Mesenchymal stem cell (in vitro differentiated cells and primary cell): Measurements from ENCODE around the gene MTA2.

ENCODE experiments used
- DNase-seq: peaks from one replicate; pipeline ENCODE4 v3.0.0-alpha.2; 2013
- H2AFZ ChIP-seq: one replicate; pipeline ENCODE4 v1.6.1; 2013; ENCODE audit warnings: low read depth, mild to moderate bottlenecking, control low read depth, inconsistent platforms, low read length, moderate library complexity
- H2AK5ac ChIP-seq: 2 replicates; pipeline ENCODE4 v1.6.1; 2013; ENCODE audit warnings: low read length, moderate library complexity, mild to moderate bottlenecking, inconsistent platforms; ENCODE audit not compliant: severe bottlenecking
- H2BK120ac ChIP-seq: one replicate; pipeline ENCODE4 v1.6.1; 2013; ENCODE audit warnings: low read depth, mild to moderate bottlenecking, inconsistent platforms, low read length, moderate library complexity
- H2BK12ac ChIP-seq, 2 experiments: one replicate each; pipeline ENCODE4 v1.6.1; 2013; ENCODE audit warnings: inconsistent platforms in 2 of 2, low read length in 2 of 2, mild to moderate bottlenecking in 2 of 2, moderate library complexity in 2 of 2, control low read depth in 1 of 2
- H2BK15ac ChIP-seq: one replicate; pipeline ENCODE4 v1.6.1; 2013; ENCODE audit warnings: mild to moderate bottlenecking, low read depth, inconsistent platforms; ENCODE audit not compliant: poor library complexity, severe bottlenecking
- H2BK5ac ChIP-seq: 2 replicates; pipeline ENCODE4 v1.6.1; 2013; ENCODE audit warnings: low read depth, mild to moderate bottlenecking, low read length, control low read depth, inconsistent platforms; ENCODE audit not compliant: poor library complexity, severe bottlenecking
- H3K14ac ChIP-seq, 2 experiments: one replicate each; pipeline ENCODE4 v1.6.1; 2013; ENCODE audit warnings: inconsistent platforms in 2 of 2, low read length in 2 of 2, control low read depth in 1 of 2, mild to moderate bottlenecking in 1 of 2, moderate library complexity in 1 of 2
- H3K18ac ChIP-seq, 2 experiments: one replicate each; pipeline ENCODE4 v1.6.1; 2013; ENCODE audit warnings: inconsistent platforms in 2 of 2, low read length in 2 of 2, control low read depth in 1 of 2, low read depth in 1 of 2, mild to moderate bottlenecking in 1 of 2
- H3K23ac ChIP-seq, 2 experiments: one replicate each; pipeline ENCODE4 v1.6.1; 2013; ENCODE audit warnings: inconsistent platforms in 2 of 2, low read length in 2 of 2, mild to moderate bottlenecking in 2 of 2, moderate library complexity in 2 of 2, control low read depth in 1 of 2
- H3K27ac ChIP-seq: 2 replicates; pipeline ENCODE4 v1.5.1; 2013; ENCODE audit warnings: mild to moderate bottlenecking, moderate library complexity, low read length, control low read depth, inconsistent platforms; ENCODE audit not compliant: poor library complexity, severe bottlenecking
- H3K27me3 ChIP-seq, 2 experiments: 2 replicates each; pipeline versions ENCODE4 v1.6.1 to v1.7.0; 2013; ENCODE audit warnings: low read length in 2 of 2, mild to moderate bottlenecking in 2 of 2, moderate library complexity in 2 of 2, control low read depth in 1 of 2, inconsistent platforms in 1 of 2; ENCODE audit not compliant: control insufficient read depth in 1 of 2, insufficient read depth in 1 of 2
- H3K36me3 ChIP-seq, 2 experiments: 2 replicates each; pipeline versions ENCODE4 v1.6.1 to v1.7.0; 2013; ENCODE audit warnings: low read length in 2 of 2, control low read depth in 1 of 2, inconsistent platforms in 1 of 2, low read depth in 1 of 2, mild to moderate bottlenecking in 1 of 2; ENCODE audit not compliant: insufficient read depth in 2 of 2, control insufficient read depth in 1 of 2
- H3K4ac ChIP-seq, 2 experiments: one replicate each; pipeline ENCODE4 v1.6.1; 2013; ENCODE audit warnings: inconsistent platforms in 2 of 2, low read length in 2 of 2, mild to moderate bottlenecking in 2 of 2, moderate library complexity in 2 of 2, control low read depth in 1 of 2, low read depth in 1 of 2
- H3K4me1 ChIP-seq: 2 replicates; pipeline ENCODE4 v1.6.1; 2013; ENCODE audit warnings: low read depth, low read length, control low read depth; ENCODE audit not compliant: control insufficient read depth, insufficient read depth
- H3K4me2 ChIP-seq: 2 replicates; pipeline ENCODE4 v1.6.1; 2013; ENCODE audit warnings: low read length, mild to moderate bottlenecking, inconsistent platforms; ENCODE audit not compliant: poor library complexity, severe bottlenecking
- H3K4me3 ChIP-seq, 2 experiments: 2 replicates each; pipeline versions ENCODE4 v1.5.1 to v1.7.0; 2013; ENCODE audit warnings: low read length in 2 of 2, mild to moderate bottlenecking in 2 of 2, control low read depth in 1 of 2, low read depth in 1 of 2; ENCODE audit not compliant: insufficient read depth in 1 of 2
- H3K79me1 ChIP-seq: replicated peaks from 2 replicates; pipeline ENCODE4 v1.6.1; 2013; ENCODE audit warnings: mild to moderate bottlenecking, control low read depth, low read length, inconsistent platforms; ENCODE audit not compliant: poor library complexity, severe bottlenecking
- H3K9ac ChIP-seq: 2 replicates; pipeline ENCODE4 v1.7.0; 2013; ENCODE audit warnings: mild to moderate bottlenecking, low read length, moderate library complexity
- H3K9me3 ChIP-seq: 2 replicates; pipeline ENCODE4 v1.7.0; 2013; ENCODE audit warnings: mild to moderate bottlenecking, low read length; ENCODE audit not compliant: control insufficient read depth
- H4K8ac ChIP-seq: one replicate; pipeline ENCODE4 v1.6.1; 2013; ENCODE audit warnings: inconsistent platforms, mild to moderate bottlenecking, low read length, moderate library complexity
- H4K91ac ChIP-seq: one replicate; pipeline ENCODE4 v1.6.1; 2013; ENCODE audit warnings: mild to moderate bottlenecking, low read length, inconsistent platforms
- WGBS: methylation state at CpG from one replicate; pipeline ENCODE4 v1.1.7; 2013; ENCODE audit warnings: mixed read lengths; 5-methylcytosine and 5-hydroxymethylcytosine counted together

Gene MTA2

DNA sequence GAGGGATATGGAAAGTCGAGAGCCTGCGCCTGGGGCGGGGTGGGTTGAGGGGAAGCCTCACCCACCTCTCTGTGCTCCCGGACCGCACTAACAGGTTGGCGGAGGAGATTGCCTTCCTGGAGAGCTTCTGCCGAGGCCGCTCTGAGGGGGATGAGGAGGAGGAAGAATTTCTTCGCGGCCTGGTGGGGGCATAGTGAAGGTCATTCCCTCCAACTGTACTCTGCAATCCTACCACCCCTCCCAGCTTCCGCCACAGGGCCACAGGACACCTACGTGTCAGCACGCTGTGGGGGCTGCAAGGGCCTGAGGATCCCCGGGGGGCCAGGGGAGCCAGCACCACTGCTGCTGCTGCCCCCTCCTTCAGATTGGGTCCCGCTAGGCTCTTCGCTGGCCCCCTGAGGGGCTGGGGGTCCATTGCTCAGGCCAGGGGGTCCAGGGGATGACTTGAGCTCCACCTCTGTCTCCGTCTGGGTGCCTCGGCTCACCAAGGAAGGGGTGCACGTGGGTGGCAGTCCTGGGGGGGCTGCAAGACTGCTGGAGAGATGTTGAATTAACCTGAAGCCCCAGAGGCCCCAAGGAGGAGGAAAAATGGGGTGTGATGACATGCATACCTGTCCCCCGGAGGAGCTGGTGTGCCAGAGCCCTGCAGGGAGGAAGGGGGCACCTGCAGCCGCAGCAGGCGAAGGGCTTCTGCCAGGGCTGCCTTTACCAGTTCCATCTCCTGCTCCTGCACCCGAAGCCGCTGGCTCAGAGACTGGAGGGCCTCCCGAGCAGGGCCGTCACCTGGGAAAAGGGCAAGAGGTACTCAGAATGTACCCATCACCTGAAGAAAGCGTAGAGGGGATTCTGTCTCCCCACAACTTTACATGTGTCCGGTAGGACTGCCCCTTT is 9.4 kb upstream of the MTA2 start:
- H3K18ac ChIP-seq, result peak overlapping the region; percentile 16 to 81
- H2AFZ ChIP-seq, result no peak overlapping the region
- H3K79me1 ChIP-seq, result peaks cover 24% of the 10 kb centered on the region
- H3K4me1 ChIP-seq, result peaks cover 22% of the 10 kb centered on the region
- H2BK5ac ChIP-seq, result no peak overlapping the region
- H3K9ac ChIP-seq, result peak overlapping the region; percentile 93
- no peak overlapping the region for H2BK15ac ChIP-seq
- no peaks in the 10 kb centered on the region for H3K27me3 ChIP-seq
- peak overlapping the region; percentile 73 for H4K8ac ChIP-seq
- no peak overlapping the region for H3K23ac ChIP-seq
- H3K14ac ChIP-seq, result peak overlapping the region in 1 of 2 experiments; percentile 71
- 73% methylated on average over 17 of the region's 28 CpGs for WGBS
- DNase-seq, result no peak
- peak overlapping the region; percentile 60 for H3K27ac ChIP-seq
- peak overlapping the region; percentile 52 to 55 for H3K4ac ChIP-seq
- H2BK12ac ChIP-seq, result peak overlapping the region in 1 of 2 experiments; percentile 78
- H3K4me2 ChIP-seq, result peak overlapping the region; percentile 84
- H2AK5ac ChIP-seq, result no peak overlapping the region
- no peaks in the 10 kb centered on the region for H3K9me3 ChIP-seq
- H3K36me3 ChIP-seq, result peaks cover 54 to 57% of the 10 kb centered on the region in 2 experiments
- no peak overlapping the region for H2BK120ac ChIP-seq
- peak overlapping the region; percentile 69 to 85 for H3K4me3 ChIP-seq
- peak overlapping the region; percentile 53 for H4K91ac ChIP-seq

DNA sequence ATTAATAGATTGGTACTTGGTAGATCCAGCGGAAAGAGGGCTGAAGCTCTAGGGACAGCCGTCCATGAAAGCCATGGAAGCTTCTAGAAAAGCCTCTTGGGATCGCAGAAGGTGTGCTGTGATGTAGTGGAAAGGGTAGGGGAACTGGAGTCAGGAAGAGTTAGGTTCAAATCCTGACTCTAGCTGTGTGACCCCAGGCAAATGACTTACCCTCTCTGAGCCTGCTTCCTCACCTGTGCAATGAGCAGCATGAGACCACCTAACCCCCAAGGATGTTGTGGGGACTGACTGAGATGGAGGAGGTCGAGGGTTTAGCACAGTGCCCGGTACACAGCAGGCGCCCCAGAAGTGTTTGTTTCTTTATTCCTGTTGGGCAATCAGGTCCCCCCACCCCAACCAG is 8.7 kb upstream of the MTA2 start:
- no peak overlapping the region for H3K4me3 ChIP-seq
- H2AK5ac ChIP-seq, result no peak overlapping the region
- no peak overlapping the region for H4K8ac ChIP-seq
- H3K27ac ChIP-seq, result no peak overlapping the region
- H3K9ac ChIP-seq, result peak overlapping the region; percentile 2
- H3K27me3 ChIP-seq, result no peaks in the 10 kb centered on the region
- H2AFZ ChIP-seq, result no peak overlapping the region
- H3K23ac ChIP-seq, result no peak overlapping the region
- H3K4me1 ChIP-seq, result peaks cover 22% of the 10 kb centered on the region
- no peak overlapping the region for H2BK5ac ChIP-seq
- H3K4me2 ChIP-seq, result no peak overlapping the region
- no peak overlapping the region for H2BK120ac ChIP-seq
- 99% methylated on average over 5 of the region's 6 CpGs for whole genome bisulfite sequencing
- no peak for DNase-seq
- peaks cover 25% of the 10 kb centered on the region for H3K79me1 ChIP-seq
- no peak overlapping the region for H2BK15ac ChIP-seq
- no peak overlapping the region for H3K14ac ChIP-seq
- H3K18ac ChIP-seq, result no peak overlapping the region
- H4K91ac ChIP-seq, result no peak overlapping the region
- no peaks in the 10 kb centered on the region for H3K9me3 ChIP-seq
- H3K4ac ChIP-seq, result no peak overlapping the region
- peaks cover 54 to 60% of the 10 kb centered on the region in 2 experiments for H3K36me3 ChIP-seq
- peak overlapping the region in 1 of 2 experiments; percentile 49 for H2BK12ac ChIP-seq

DNA sequence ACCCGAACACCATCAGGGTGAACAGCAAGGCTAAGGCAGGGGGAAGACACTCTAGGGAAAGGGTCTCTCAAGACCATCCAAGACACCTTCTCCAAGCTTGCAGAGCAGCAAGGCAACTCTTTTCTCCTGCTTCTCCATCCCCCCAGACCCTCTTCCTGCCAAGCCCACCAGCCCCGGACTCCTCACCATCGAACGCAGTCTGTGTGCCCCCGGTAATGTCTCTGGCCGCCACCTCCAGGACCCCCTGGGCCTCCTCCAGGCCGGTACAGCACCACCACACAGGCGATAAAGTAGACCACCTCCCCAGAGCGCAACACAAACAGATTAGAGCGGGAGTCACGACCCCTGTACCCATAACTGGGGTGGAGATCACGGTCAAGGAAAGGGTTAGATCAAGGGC is 7.1 kb upstream of the MTA2 start:
- no peak overlapping the region for H2BK120ac ChIP-seq
- no peak overlapping the region for H3K4me3 ChIP-seq
- H2AFZ ChIP-seq, result no peak overlapping the region
- H3K9ac ChIP-seq, result no peak overlapping the region
- no peak overlapping the region for H4K8ac ChIP-seq
- no peak overlapping the region for H3K14ac ChIP-seq
- H3K4me2 ChIP-seq, result no peak overlapping the region
- no peak overlapping the region for H3K4ac ChIP-seq
- no peak overlapping the region for H3K23ac ChIP-seq
- peaks cover 25% of the 10 kb centered on the region for H3K79me1 ChIP-seq
- peaks cover 51 to 66% of the 10 kb centered on the region in 2 experiments for H3K36me3 ChIP-seq
- no peak overlapping the region for H2BK15ac ChIP-seq
- H2BK12ac ChIP-seq, result no peak overlapping the region
- H3K9me3 ChIP-seq, result no peaks in the 10 kb centered on the region
- no peak overlapping the region for H3K18ac ChIP-seq
- peaks cover 19% of the 10 kb centered on the region for H3K4me1 ChIP-seq
- no peak overlapping the region for H2BK5ac ChIP-seq
- H3K27ac ChIP-seq, result no peak overlapping the region
- no peak for DNase-seq
- H3K27me3 ChIP-seq, result no peaks in the 10 kb centered on the region
- WGBS, result 97% methylated on average over 12 of the region's 12 CpGs
- no peak overlapping the region for H2AK5ac ChIP-seq
- H4K91ac ChIP-seq, result no peak overlapping the region

DNA sequence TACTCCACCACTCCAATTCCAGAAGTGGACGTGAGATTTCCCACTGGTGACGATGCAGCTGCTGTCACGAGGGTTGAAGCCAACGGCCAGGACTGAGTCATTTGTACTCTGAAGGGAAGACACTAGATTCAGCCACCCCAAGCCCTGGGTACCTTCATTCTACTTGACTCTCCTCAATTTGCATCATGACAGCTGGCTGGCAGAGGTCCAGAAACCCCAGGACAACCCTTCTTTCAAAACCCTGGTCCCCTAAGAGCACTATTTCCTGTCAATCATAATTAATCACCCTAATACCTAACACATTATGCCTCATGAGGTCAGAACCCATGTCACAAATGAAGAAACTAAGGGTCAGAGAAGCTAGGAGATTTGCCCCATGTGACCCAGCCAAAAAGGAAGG is 6.0 kb upstream of the MTA2 start:
- Histone ChIP-seq H3K4ac (no peak overlapping the region), H4K8ac (no peak overlapping the region), H3K79me1 (peaks cover 25% of the 10 kb centered on the region), H2AFZ (no peak overlapping the region), H4K91ac (no peak overlapping the region), H2BK15ac (no peak overlapping the region), H3K9ac (no peak overlapping the region), H3K9me3 (no peaks in the 10 kb centered on the region), H3K27ac (no peak overlapping the region), H3K18ac (no peak overlapping the region), H3K4me3 (no peak overlapping the region), H3K4me1 (peaks cover 13% of the 10 kb centered on the region), H3K36me3 (peaks cover 59 to 70% of the 10 kb centered on the region in 2 experiments), H2BK12ac (no peak overlapping the region), H3K14ac (no peak overlapping the region), H3K27me3 (no peaks in the 10 kb centered on the region), H3K23ac (no peak overlapping the region), H3K4me2 (no peak overlapping the region), H2AK5ac (no peak overlapping the region), H2BK5ac (no peak overlapping the region), H2BK120ac (no peak overlapping the region)
- no peak for DNase-seq
- WGBS, result 76% methylated on average over 4 of the region's 4 CpGs
